Endometrial microvascular endothelial cells (primary cell): ENCODE measurements around the gene CLDND1. TPM values are rescaled to one million over a fixed set of nuclear protein-coding genes. Genes with fewer than 3 reads are reported as not detected.

Experiments
- total RNA-seq: library from RNA; depleted of rRNA; stranded (reverse); fragments of >200 nt; gene quantifications from one replicate; pipeline ENCODE4 v1.2.3, GENCODE V29; 2015; ENCODE audit errors: inconsistent ontology term

Gene CLDND1
- total RNA-seq, 1 donor from 2014 or later, result 118 TPM

Other genes with a start within 250 kb of the CLDND1 start
- gene OR5H2, start 240.4 kb downstream of the CLDND1 start, total RNA-seq, result not detected
- gene OR5K4, start 169.0 kb downstream of the CLDND1 start, total RNA-seq, result not detected
- not detected for gene OR5K3, start 132.2 kb downstream of the CLDND1 start, total RNA-seq
- gene OR5K1, start 59.7 kb downstream of the CLDND1 start, total RNA-seq, result not detected
- gene OR5K2, start 25.2 kb downstream of the CLDND1 start, total RNA-seq, result not detected
- gene GPR15, start 9.1 kb upstream of the CLDND1 start, total RNA-seq, result not detected
- gene CPOX, start 70.7 kb upstream of the CLDND1 start, total RNA-seq, result 24.0 TPM
- gene ST3GAL6, start 240.4 kb upstream of the CLDND1 start, total RNA-seq, result 4.4 TPM